Measurements from ENCODE around the gene KDM4C.

GRCh38 chr9:7111413-7111812 lies 353.6 kb downstream of the KDM4C start:
- no peak for TF ChIP-seq CTCF (conservative IDR thresholded peaks at IDR 0.05; ENCODE audit: low read depth, low read length)
- no peak for TF ChIP-seq NFE2L2 (IDR thresholded peaks at IDR 0.05; ENCODE audit: low read depth, low read length)
- TF ChIP-seq MXI1 (IDR thresholded peaks at IDR 0.05; ENCODE audit: borderline replicate concordance, low read depth, low read length) = no peak
- no peak for TF ChIP-seq BHLHE40 (IDR thresholded peaks at IDR 0.05; ENCODE audit: low read depth, low read length)
- TF ChIP-seq POLR2A (IDR thresholded peaks at IDR 0.05; ENCODE audit: low read depth, low read length) = no peak
- no peak for TF ChIP-seq USF2 (IDR thresholded peaks at IDR 0.05; ENCODE audit: low read depth, low read length)
- TF ChIP-seq SMC3 (IDR thresholded peaks at IDR 0.05; ENCODE audit: low read depth, low read length) = no peak
- no peak for TF ChIP-seq RCOR1 (IDR thresholded peaks at IDR 0.05; ENCODE audit: insufficient replicate concordance, low read length)
- TF ChIP-seq RFX5 (IDR thresholded peaks at IDR 0.05; ENCODE audit: low read depth, low read length) = no peak
- TF ChIP-seq CEBPB (IDR thresholded peaks at IDR 0.05; ENCODE audit: low read depth, low read length) = no peak
- no peak for TF ChIP-seq MAZ (IDR thresholded peaks at IDR 0.05; ENCODE audit: borderline replicate concordance, low read depth, low read length)
- no peak for TF ChIP-seq RAD21 (IDR thresholded peaks at IDR 0.05; ENCODE audit: low read length)
- no peak for TF ChIP-seq ELK1 (IDR thresholded peaks at IDR 0.05; ENCODE audit: borderline replicate concordance, low read depth, low read length)
- TF ChIP-seq FOS (IDR thresholded peaks at IDR 0.05; ENCODE audit: low read depth, low read length) = no peak
